ENCODE data around the gene ZGPAT.

The ZGPAT gene

GRCh38 chr20:63692436-63693082 is 15.3 kb upstream of the ZGPAT start:
- DNase-seq = no peak

DNA sequence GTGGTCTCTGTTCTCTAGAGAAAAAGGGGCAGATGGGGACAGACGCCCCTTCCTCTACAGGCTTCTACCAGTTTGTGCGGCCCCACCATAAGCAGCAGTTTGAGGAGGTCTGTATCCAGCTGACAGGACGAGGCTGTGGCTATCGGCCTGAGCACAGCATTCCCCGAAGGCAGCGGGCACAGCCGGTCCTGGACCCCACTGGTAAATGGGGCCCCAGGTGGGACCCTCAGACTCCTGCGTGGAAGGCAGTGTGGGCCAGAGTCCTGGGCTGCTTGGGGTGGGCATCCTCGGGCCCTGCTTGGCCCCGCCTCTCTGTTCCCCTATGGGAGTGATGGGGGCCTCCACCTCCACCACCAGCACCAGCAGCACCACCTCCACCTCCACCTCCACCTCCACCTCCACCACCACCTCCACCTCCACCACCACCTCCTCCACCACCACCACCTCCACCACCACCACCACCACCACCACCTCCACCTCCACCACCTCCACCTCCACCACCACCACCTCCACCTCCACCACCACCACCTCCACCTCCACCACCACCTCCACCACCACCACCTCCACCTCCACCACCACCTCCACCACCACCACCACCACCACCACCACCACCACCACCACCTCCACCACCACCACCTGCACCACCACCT is 14.6 kb upstream of the ZGPAT start:
- no peak for DNase-seq

GRCh38 chr20:63693733-63694583 is 13.9 kb upstream of the ZGPAT start:
- no peak for DNase-seq

DNA sequence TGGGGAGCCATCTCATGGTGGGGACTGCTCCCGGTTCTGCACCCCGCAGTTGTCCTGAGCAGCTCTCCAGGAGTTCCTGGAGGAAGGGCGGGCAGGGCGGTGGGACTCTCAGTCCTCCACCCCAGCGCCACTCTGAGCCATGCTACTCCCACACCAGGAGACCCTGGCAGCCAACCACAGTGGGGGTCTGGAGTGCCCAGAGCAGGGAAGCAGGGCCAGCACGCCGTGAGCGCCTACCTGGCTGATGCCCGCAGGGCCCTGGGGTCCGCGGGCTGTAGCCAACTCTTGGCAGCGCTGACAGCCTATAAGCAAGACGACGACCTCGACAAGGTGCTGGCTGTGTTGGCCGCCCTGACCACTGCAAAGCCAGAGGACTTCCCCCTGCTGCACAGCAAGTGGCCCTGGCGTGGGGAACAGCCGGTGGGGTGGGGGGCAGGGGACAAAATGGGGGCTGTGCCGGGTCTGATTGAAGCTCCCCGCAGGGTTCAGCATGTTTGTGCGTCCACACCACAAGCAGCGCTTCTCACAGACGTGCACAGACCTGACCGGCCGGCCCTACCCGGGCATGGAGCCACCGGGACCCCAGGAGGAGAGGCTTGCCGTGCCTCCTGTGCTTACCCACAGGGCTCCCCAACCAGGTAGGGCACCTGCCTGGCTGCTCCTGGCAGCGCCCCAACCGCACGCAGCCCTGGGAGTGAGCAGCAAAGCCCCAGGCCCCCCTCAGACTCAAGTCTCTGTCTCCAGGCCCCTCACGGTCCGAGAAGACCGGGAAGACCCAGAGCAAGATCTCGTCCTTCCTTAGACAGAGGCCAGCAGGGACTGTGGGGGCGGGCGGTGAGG is 13.0 kb upstream of the ZGPAT start:
- DNase-seq = no peak

- DNase-seq = no peak
Measured at GRCh38 chr20:63695424-63696305, 12.2 kb upstream of the ZGPAT start.

DNA sequence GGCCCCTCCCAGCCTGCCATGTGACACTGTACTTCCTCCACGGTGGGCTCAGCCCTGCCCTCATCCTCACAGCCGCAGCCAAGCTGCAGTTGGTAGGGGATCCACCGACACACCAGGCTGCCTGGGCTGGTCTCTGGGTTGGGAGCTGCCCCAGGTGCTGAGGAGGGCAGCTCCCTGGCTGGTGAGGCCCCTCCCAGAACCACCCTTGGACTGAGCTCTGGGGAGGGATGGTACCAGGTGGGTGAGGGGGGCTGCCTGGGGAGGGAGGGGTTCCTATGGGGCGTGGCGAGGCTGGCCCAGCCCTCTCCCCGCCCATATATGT is 11.6 kb upstream of the ZGPAT start:
- no peak for DNase-seq

DNA sequence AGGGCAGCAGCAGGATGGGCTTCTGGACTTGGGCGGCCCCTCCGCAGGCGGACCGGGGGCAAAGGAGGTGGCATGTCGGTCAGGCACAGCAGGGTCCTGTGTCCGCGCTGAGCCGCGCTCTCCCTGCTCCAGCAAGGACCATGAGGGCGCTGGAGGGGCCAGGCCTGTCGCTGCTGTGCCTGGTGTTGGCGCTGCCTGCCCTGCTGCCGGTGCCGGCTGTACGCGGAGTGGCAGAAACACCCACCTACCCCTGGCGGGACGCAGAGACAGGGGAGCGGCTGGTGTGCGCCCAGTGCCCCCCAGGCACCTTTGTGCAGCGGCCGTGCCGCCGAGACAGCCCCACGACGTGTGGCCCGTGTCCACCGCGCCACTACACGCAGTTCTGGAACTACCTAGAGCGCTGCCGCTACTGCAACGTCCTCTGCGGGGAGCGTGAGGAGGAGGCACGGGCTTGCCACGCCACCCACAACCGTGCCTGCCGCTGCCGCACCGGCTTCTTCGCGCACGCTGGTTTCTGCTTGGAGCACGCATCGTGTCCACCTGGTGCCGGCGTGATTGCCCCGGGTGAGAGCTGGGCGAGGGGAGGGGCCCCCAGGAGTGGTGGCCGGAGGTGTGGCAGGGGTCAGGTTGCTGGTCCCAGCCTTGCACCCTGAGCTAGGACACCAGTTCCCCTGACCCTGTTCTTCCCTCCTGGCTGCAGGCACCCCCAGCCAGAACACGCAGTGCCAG is 11.0 kb upstream of the ZGPAT start, which contains the start of gene TNFRSF6B:
Gene TNFRSF6B (plus strand): TSS at position 25 of the 729 bp plus-strand sequence. CDS start 116 bp downstream, at position 141.
- peak; percentile 22 for DNase-seq

DNA sequence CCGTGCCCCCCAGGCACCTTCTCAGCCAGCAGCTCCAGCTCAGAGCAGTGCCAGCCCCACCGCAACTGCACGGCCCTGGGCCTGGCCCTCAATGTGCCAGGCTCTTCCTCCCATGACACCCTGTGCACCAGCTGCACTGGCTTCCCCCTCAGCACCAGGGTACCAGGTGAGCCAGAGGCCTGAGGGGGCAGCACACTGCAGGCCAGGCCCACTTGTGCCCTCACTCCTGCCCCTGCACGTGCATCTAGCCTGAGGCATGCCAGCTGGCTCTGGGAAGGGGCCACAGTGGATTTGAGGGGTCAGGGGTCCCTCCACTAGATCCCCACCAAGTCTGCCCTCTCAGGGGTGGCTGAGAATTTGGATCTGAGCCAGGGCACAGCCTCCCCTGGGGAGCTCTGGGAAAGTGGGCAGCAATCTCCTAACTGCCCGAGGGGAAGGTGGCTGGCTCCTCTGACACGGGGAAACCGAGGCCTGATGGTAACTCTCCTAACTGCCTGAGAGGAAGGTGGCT is 10.4 kb upstream of the ZGPAT start:
- DNase-seq = no peak

DNA sequence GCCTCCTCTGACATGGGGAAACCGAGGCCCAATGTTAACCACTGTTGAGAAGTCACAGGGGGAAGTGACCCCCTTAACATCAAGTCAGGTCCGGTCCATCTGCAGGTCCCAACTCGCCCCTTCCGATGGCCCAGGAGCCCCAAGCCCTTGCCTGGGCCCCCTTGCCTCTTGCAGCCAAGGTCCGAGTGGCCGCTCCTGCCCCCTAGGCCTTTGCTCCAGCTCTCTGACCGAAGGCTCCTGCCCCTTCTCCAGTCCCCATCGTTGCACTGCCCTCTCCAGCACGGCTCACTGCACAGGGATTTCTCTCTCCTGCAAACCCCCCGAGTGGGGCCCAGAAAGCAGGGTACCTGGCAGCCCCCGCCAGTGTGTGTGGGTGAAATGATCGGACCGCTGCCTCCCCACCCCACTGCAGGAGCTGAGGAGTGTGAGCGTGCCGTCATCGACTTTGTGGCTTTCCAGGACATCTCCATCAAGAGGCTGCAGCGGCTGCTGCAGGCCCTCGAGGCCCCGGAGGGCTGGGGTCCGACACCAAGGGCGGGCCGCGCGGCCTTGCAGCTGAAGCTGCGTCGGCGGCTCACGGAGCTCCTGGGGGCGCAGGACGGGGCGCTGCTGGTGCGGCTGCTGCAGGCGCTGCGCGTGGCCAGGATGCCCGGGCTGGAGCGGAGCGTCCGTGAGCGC is 9.8 kb upstream of the ZGPAT start:
- no peak for DNase-seq

DNA sequence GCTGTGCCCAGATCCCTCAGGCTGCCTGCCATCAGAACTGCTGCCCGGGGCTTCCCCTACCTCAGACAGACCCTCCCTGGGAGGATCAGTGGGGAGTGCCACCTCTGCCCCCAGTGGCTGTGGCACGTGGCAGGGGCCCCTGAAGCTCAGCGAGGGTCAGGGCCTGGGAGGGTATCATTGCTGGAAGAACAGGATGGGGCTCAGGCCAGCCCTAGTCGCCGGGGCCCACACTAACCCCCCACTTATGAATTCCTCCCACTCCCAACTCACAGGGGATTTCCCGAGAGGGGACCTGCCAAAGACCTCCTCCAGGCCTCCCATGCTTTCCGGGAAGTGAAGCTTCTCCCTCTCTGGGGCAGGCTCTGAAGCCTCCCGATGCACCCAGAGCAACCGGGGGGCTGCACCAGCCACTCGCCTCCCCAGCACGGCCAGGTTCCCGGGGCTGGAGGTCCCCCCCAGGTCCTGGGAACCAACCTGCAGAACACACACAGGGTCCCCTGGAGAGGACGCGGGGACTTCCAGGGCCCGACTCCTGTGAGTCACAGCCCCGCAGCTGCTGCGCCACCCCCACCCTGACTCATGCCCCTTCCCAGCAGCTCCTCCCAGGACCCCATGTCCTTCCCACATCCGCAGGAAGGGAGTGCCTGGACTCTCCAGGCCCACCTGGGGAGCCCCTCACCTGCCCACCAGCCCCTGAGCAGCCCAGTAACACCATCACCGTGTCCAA is 8.9 kb upstream of the ZGPAT start:
- peak; percentile 58 for DNase-seq

GRCh38 chr20:63699466-63700198 is 8.2 kb upstream of the ZGPAT start:
- no peak for DNase-seq

GRCh38 chr20:63700199-63701050 is 7.4 kb upstream of the ZGPAT start:
- DNase-seq = no peak

GRCh38 chr20:63701051-63701328 is 6.8 kb upstream of the ZGPAT start:
- DNase-seq = no peak

DNA sequence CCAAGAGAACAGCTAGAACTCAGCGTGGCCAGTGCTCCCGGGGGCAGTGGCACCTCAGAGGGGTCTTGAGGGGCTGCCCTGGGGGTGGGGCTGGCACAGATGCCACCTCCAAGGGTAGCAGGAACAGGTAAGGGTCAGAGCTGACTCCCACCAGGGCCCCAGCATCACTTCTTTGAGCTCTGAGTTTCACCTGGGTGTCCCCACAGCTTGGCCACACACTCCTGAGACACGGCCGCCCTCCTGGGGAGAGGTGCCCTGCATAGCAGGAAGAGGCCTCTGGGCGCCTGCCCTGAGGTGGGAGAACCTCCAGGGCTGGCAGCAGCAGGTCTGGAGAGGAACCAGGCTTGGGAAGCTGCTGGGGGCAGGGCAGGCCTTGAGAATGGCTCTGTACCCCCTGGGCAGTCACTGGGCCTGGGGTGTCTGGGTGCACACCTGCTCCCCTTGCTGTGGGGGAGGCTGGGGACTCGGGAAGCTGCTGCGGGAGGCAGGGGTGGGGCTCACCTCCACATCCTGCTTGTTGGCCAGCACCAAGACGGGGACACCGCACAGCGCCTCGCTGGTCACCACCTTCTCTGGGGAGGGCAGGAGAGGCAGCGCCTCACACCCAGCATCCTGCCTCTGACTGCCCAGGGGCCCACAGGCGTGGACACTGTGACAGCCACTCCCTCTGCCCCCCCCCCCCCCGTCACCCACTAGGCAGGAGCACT is 6.4 kb upstream of the ZGPAT start:
- DNase-seq = no peak

GRCh38 chr20:63702036-63702665 is 5.7 kb upstream of the ZGPAT start:
- DNase-seq = no peak

DNA sequence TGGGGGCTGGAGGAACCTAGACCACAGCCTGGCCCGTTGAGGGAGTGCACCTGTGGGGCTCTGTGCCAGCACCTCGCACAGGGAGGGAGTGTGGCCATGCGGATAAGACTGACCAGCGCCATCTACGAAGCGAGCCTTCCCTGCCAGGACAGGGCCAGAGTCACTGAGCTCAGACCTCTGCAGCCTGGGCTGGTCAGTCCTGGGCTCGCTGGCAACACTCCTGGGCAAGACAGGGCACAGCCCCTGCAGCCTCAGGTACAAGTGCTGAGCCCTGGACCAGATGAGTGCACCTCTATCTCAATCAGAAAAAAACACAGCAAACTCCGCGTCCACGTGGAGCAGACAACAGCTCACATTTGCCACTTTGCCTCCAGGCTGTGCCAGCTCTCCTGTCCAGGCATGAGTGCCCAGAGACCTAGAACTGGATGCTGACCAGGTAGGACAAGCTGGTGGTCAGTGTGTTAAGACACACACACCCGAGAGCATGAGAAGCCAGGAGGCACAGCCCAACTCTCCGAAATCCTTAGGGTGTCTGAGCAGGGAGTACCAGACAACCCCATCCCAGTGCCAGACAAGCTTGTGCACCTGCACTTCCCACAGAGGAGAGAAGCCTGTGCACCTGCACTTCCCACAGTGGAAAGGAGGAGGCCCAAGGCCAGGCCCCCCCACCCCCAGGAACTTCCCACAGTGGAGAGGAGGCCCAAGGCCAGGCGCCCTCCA is 4.9 kb upstream of the ZGPAT start:
- DNase-seq = no peak

Data from activated CD4-positive, alpha-beta T cell treated with anti-CD3 and anti-CD28 coated beads, Interleukin-2, amount 50 U/mL, for 16 hours (primary cell).